ENCODE measurements around the gene USP33.
"Not testable (repeated sequence)": the region's sequence is repeated elsewhere in the genome, so short reads cannot be mapped to it uniquely, and the experiment has no call there.

The USP33 gene

GRCh38 chr1:77759071-77760028 is at the start of gene USP33:
USP33 (minus strand) TSS chr1:77759852; CDS start chr1:77741697, 18,155 bp downstream.
- peak; percentile 92 for DNase-seq

DNA sequence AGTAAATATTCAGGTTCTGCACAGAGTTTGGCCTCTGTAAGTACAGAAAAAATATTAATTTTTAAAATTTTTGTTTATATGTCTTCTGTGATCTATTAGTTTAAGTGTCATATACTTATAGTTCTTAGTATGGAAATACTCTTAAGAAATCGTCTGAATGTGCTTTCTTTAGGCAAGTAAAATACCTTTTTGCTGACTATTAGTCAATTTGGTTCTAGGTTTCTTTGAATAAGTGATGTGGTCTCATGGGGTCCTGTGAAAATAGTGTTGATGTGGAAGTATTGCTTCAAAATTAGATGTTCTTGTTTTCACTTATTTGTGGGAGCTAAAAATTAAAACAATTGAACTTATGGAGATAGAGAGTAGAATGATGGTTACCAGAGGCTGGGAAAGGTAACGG is 43.7 kb upstream of the USP33 start:
- no peak for DNase-seq

- no peak for DNase-seq
Observed at GRCh38 chr1:77802026-77802425, 42.4 kb upstream of the USP33 start.

GRCh38 chr1:77797991-77798390 is 38.3 kb upstream of the USP33 start:
- DNase-seq: no peak

GRCh38 chr1:77796695-77797405 is 37.2 kb upstream of the USP33 start:
- no peak for DNase-seq

DNA sequence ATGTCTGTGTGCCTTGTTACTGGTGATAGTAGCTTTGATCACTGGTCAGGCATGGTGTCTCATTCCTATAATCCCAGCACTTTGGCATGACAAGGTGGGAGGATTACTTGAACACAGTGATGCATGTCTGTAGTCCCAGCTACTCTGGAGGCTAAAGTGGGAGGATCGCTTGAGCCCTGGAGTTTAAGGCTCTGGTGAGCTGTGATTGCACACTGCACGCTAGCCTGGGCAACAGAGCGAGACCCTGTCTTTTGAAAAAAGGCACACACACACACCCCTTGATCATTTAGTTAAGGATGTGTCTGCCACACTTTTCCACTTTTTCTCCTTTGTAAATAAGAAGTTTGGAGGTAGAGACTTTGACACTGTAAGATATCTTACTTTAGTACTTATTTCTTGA is 34.9 kb upstream of the USP33 start:
- no peak for DNase-seq

- DNase-seq: not testable (repeated sequence)
Observed at GRCh38 chr1:77786093-77786741, 26.6 kb upstream of the USP33 start.

- DNase-seq: no peak
Observed at GRCh38 chr1:77783141-77783540, 23.5 kb upstream of the USP33 start.

DNA sequence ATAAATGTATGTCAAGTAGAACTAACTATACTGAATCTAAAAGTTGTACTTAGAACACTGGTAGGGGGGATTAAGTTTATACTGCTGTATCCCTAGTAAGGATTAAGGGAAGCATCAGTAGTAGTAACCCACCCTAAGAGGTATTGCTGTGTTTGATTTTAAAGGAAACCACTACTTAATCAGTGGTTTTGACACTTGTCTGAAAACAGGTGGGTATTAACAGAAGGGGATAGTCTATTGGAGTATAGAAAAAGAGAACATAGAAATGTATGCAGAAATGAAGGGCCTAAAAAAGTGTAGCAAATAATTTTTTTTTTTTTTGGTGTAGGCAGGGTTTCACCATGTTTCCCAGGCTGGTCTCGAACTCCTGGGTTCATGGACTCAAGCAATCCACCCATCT is 22.0 kb upstream of the USP33 start:
- DNase-seq: no peak

GRCh38 chr1:77779529-77780281 is 20.1 kb upstream of the USP33 start, which contains the start of gene MIGA1:
MIGA1 (plus strand) TSS chr1:77779649; CDS start chr1:77783253, 3,604 bp downstream.
- peak; percentile 92 for DNase-seq

- no peak for DNase-seq
Observed at GRCh38 chr1:77776007-77776700, 16.5 kb upstream of the USP33 start.

GRCh38 chr1:77768006-77768405 is 8.4 kb upstream of the USP33 start:
- no peak for DNase-seq

DNA sequence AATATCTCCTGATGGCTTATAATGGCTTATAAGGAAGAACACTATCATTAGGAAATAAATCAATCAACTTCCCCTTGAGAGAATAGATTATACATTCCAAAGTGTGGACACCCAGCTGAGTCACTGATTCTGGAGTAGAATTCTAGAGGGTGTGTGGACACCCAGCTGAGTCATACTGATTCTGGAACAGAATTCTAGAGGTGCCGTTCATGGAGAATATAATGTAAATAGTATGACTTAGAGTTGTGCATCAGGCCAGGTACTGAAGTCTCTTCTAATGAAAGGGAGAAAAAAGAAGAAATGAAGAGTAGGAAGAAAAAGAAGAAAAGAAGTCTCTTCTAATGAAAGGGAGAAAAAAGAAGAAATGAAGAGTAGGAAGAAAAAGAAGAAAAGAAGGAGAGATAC is 2.4 kb upstream of the USP33 start:
- peak; percentile 8 for DNase-seq

- no peak for DNase-seq
Observed at GRCh38 chr1:77757603-77758002, 2.0 kb downstream of the USP33 start.

GRCh38 chr1:77757066-77757584 is 2.5 kb downstream of the USP33 start:
- no peak for DNase-seq

DNA sequence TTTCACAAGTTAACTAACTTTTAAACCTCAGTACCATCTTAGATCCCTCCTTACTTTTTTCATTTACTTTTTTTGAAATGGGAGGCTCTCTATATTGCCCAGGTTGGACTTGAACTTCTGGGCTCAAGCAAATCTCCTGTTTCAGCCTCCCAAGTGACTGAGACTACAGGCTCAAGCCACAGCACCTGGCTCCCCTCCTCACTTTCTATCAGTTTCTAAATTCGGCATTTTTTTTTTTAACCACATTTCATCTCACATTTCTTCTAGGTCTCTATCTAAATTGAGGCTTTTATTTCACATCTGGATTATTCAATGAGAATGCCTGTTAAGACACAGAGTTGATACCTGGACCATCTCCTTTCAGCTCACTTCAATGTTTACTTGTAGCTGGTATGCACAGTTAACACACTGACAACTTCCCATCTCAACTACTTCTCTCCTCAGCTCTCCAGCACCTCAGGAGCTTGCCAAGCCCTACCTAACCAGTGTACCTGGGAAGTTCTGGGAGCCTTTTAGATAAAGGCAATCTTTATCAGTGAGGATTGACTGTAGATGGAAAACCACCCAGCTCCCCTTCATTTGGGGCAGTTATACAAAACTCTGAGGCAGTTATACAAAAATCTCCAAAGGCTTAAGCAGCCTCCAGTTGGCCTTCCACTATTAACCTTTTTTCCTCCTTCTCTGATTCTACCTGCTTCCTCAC is 3.4 kb downstream of the USP33 start:
- no peak for DNase-seq

DNA sequence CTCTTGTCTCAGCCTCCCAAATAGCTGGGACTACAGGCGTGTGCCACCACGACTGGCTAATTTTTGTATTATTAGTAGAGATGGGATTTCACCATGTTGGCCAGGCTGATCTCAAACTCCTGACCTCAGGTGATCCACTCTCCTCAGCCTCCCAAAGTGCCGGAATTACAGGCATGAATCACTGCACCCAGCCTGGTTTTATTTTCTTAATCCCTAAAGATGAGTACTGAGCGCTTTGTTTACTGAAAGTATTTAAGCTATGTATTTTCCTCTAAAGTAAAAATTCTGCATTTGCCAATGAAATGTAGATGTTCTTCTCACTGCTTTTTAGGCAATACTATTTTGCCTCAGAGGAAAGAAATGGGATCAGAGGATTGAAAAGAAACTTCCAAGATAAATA is 10.2 kb downstream of the USP33 start:
- not testable (repeated sequence) for DNase-seq

DNA sequence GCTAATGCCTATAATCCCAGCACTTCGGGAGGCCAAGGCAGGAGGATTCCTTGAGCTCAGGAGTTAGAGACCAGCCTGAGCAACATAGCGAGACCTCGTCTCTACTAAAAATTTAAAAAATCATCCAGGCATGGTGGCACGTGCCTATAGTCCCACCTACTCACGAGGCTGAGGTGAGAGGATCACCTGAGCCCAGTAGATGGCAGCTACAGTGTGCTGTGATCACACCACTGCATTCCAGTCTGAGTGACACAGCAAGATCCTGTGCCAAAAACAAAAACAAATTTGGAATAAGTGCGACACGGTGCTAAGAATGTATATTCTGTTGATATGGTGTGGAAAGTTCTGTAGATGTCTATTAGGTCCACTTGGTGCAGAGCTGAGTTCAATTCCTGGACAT is 15.1 kb downstream of the USP33 start:
- no peak for DNase-seq

GRCh38 chr1:77742011-77742555 is 17.6 kb downstream of the USP33 start:
- DNase-seq: peak; percentile 46

GRCh38 chr1:77741316-77741715 is 18.3 kb downstream of the USP33 start:
- DNase-seq: no peak

DNA sequence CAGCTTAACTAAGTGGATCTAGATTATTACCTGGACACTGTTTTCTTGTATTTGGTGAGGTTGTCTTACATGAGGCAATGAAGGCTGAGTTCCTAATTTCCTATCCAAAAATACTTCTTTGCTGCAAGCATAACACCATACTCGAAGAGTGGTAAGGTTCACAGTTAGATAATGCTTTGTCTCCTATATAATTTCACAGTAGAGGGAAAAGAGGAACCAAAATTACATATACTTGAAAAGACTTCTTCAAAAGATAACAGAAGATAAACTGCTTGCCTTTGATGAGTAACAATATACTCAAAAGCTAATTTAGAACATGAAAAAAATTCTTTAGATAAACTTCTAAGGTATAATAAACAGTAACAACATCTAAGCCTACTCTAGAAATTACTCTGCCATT is 20.4 kb downstream of the USP33 start:
- DNase-seq: no peak

All from NCI-H69 (cell line).